Cardiac muscle cell (in vitro differentiated cells and primary cell): ENCODE measurements around the gene CDON. TPM values are rescaled to one million over a fixed set of nuclear protein-coding genes. Genes with fewer than 3 reads are reported as not detected.

Experiments used
- DNase-seq, 2 donors: peaks; one replicate each; pipeline versions ENCODE4 v3.0.0 to v3.0.0-alpha.2; 2010 to 2017; ENCODE audit warnings: low read depth in 1 of 2, low spot score in 1 of 2
- H3K27ac ChIP-seq: fragments of 200-600 bp; sonication (generic); 2 replicates; pipeline ENCODE4 v1.5.1; 2016
- H3K27me3 ChIP-seq: fragments of 200-600 bp; sonication (generic); 2 replicates; pipeline ENCODE4 v1.6.0; 2016; ENCODE audit warnings: control low read depth
- H3K36me3 ChIP-seq: fragments of 200-600 bp; sonication (generic); 2 replicates; pipeline ENCODE4 v1.5.1; 2016; ENCODE audit warnings: control low read depth
- H3K4me1 ChIP-seq: fragments of 200-600 bp; sonication (generic); 2 replicates; pipeline ENCODE4 v1.8.1; 2017; ENCODE audit warnings: low read depth, mild to moderate bottlenecking, mixed run types
- H3K4me3 ChIP-seq: fragments of 200-600 bp; sonication (generic); 2 replicates; pipeline ENCODE4 v1.5.1; 2016; ENCODE audit warnings: mild to moderate bottlenecking
- H3K9me3 ChIP-seq: fragments of 200-600 bp; sonication (generic); 2 replicates; pipeline ENCODE4 v1.5.1; 2017; ENCODE audit warnings: low read depth, mild to moderate bottlenecking, control low read depth
- polyA plus RNA-seq: library from polyadenylated mRNA; unstranded; fragments of >200 nt; fragmentation: Nextera tagmentation; extraction: Ambion mirVana; gene quantifications from 2 replicates; pipeline ENCODE4 v1.2.1, GENCODE V29; 2016
- total RNA-seq: library from RNA; depleted of rRNA; stranded (reverse); fragments of >200 nt; gene quantifications from 2 replicates; pipeline ENCODE4 v1.2.3, GENCODE V29; 2016
- TF ChIP-seq, protein P1 (sequence below): IDR thresholded peaks from 2 replicates; pipeline ENCODE4 v1.5.1; 2012; ENCODE audit warnings: low read depth, mild to moderate bottlenecking, low read length

The CDON gene
- total and polyA plus RNA-seq, 2 experiments from 2014 or later: 5.7 to 17.3 TPM

DNA sequence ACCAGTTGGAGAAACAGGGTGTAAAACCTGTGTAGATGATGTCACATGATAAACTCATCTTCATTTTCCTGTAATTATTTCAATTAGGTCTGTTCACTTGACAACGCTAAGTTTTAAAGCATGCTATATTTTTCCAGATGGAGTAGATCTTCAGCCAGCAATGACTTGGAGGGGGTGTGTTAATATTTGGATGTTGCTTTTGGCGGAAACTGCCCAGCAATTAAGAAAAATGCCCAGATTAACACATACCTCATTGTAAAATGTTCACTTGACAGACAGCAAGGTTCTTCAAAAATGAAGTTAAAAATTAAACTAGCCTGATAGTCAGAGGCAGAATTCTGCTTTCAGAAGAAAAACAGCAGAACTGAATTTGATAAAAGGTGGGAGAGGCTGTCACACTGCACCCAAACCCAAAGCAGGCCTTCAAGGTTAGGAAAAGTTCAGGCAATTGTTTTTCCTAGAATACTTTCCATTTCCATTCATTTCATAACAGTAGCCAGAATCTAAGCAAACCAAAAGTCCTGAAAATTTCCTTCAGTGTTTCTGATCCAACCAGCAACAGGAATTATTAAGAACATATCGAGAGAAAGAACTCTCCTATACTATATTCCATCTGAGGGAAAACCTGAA, 83.8 kb downstream of the CDON start:
- Histone ChIP-seq H3K9me3 (no peaks in the 10 kb centered on the region), H3K4me3 (no peak overlapping the region), H3K36me3 (no peaks in the 10 kb centered on the region), H3K27me3 (no peaks in the 10 kb centered on the region), H3K4me1 (no peaks in the 10 kb centered on the region), H3K27ac (no peak overlapping the region)
- DNase-seq: no peak
- TF ChIP-seq, protein P1, sequence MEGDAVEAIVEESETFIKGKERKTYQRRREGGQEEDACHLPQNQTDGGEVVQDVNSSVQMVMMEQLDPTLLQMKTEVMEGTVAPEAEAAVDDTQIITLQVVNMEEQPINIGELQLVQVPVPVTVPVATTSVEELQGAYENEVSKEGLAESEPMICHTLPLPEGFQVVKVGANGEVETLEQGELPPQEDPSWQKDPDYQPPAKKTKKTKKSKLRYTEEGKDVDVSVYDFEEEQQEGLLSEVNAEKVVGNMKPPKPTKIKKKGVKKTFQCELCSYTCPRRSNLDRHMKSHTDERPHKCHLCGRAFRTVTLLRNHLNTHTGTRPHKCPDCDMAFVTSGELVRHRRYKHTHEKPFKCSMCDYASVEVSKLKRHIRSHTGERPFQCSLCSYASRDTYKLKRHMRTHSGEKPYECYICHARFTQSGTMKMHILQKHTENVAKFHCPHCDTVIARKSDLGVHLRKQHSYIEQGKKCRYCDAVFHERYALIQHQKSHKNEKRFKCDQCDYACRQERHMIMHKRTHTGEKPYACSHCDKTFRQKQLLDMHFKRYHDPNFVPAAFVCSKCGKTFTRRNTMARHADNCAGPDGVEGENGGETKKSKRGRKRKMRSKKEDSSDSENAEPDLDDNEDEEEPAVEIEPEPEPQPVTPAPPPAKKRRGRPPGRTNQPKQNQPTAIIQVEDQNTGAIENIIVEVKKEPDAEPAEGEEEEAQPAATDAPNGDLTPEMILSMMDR: no peak

DNA sequence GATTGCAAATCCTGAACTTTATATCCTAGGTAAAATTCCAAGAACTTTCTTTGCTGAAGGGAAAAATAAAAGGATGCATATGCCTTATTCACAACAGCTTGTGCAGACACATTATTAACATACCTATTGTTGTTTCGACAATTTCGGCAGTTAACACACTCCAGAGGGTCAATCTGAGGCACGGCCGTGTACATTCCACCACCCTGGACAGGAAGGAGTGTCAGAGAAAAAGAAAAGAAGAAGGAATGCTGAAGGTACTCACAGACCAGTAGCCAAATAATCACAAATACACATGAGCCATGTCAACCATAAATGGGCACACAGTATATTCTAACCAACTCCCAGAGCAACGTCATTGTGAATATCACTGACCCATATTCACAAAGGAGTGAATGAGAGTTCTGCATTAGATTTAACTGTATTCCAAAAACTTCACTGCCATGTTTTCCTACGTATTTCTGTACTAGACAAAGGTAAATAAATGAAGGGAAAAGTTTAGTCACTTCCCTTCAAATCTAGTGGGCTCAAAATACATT, 84.4 kb downstream of the CDON start:
- Histone ChIP-seq H3K27me3 (no peaks in the 10 kb centered on the region), H3K4me1 (no peaks in the 10 kb centered on the region), H3K36me3 (no peaks in the 10 kb centered on the region), H3K9me3 (no peaks in the 10 kb centered on the region), H3K4me3 (no peak overlapping the region), H3K27ac (no peak overlapping the region)
- no peak for DNase-seq
- TF ChIP-seq, protein P1: no peak

DNA sequence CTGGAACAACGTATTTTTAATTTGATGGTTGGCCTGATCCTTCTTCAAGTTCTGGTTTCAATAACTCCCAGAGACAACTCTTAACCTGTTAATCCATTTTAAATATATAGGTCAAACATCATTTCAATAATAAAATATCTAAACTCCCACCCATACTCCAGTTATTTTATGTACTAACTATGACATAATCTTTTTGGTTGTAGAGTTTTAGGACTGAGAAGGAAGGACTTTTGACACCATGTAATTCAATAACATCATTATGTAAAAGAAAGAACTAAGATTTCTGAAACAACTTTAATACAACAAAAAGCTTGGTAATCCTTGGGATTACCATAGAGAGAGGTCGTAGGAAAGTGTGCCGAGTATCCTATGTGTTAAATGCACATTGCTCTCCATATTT, 85.3 kb downstream of the CDON start:
- no peaks in the 10 kb centered on the region for H3K4me1 ChIP-seq
- H3K27ac ChIP-seq: no peak overlapping the region
- no peaks in the 10 kb centered on the region for H3K9me3 ChIP-seq
- no peak overlapping the region for H3K4me3 ChIP-seq
- H3K36me3 ChIP-seq: no peaks in the 10 kb centered on the region
- no peaks in the 10 kb centered on the region for H3K27me3 ChIP-seq
- no peak for DNase-seq
- TF ChIP-seq, protein P1: no peak

DNA sequence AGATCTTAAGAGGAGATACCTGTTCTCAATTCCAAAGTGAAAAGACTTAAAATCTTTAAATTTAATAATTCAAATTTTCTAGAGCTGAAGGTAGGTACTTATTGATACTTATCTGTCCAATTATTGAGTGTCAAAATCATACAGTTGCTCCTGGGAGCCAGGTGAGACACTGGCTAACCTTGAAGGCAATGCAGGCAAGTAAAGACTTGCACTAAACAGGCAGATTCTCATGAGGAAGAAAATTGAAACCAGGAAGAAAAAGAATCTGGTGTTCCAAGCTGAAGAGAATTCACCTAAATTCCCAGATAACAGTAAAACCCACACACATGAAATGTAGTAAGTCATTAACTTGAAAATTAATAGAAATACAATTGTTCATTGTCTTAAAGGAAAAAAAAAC, 86.5 kb downstream of the CDON start:
- no peaks in the 10 kb centered on the region for H3K4me1 ChIP-seq
- H3K4me3 ChIP-seq: no peak overlapping the region
- no peaks in the 10 kb centered on the region for H3K27me3 ChIP-seq
- TF ChIP-seq, protein P1: no peak
- no peak overlapping the region for H3K27ac ChIP-seq
- DNase-seq: no peak
- no peaks in the 10 kb centered on the region for H3K36me3 ChIP-seq
- no peaks in the 10 kb centered on the region for H3K9me3 ChIP-seq

DNA sequence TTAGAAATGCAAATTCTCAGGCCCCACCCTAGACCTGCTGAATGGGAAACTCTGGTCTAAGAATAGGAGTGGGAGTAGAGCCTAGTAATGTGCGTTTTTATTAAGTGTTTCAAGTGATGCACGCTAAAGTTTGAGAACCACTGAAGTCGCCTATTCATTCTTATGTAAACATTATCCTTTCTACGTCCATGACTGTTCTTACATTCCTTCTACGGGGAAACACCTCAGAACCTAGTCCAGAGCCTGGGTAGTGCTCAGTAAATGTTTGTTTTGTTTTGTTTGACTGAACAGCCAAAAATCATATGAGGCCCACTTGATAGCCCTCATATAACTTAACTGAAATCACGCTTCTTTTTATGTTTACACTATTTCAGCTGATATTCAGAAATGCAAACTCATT, 87.0 kb downstream of the CDON start:
- Histone ChIP-seq H3K4me3 (no peak overlapping the region), H3K9me3 (no peaks in the 10 kb centered on the region), H3K36me3 (no peaks in the 10 kb centered on the region), H3K4me1 (no peaks in the 10 kb centered on the region), H3K27me3 (no peaks in the 10 kb centered on the region), H3K27ac (no peak overlapping the region)
- TF ChIP-seq, protein P1: no peak
- DNase-seq: no peak
